ENCODE measurements around the gene PTGDR2.

The PTGDR2 gene

GRCh38 chr11:60874421-60875365 lies 18.9 kb upstream of the PTGDR2 start:
- DNase-seq (ENCODE audit: low read depth): no peak

- DNase-seq (ENCODE audit: low read depth): no peak
Observed at GRCh38 chr11:60873533-60873932, 17.8 kb upstream of the PTGDR2 start.

- DNase-seq (ENCODE audit: low read depth): no peak
Observed at GRCh38 chr11:60872961-60873524, 17.3 kb upstream of the PTGDR2 start.

- no peak for DNase-seq (ENCODE audit: low read depth)
Observed at GRCh38 chr11:60872124-60872960, 16.6 kb upstream of the PTGDR2 start.

GRCh38 chr11:60871378-60872061 lies 15.8 kb upstream of the PTGDR2 start:
- no peak for DNase-seq (ENCODE audit: low read depth)

- no peak for DNase-seq (ENCODE audit: low read depth)
Observed at GRCh38 chr11:60870733-60871377, 15.1 kb upstream of the PTGDR2 start.

- DNase-seq (ENCODE audit: low read depth): no peak
Observed at GRCh38 chr11:60870276-60870675, 14.5 kb upstream of the PTGDR2 start.

- no peak for DNase-seq (ENCODE audit: low read depth)
Observed at GRCh38 chr11:60869451-60869825, 13.7 kb upstream of the PTGDR2 start.

GRCh38 chr11:60868682-60869450 lies 13.1 kb upstream of the PTGDR2 start:
- DNase-seq (ENCODE audit: low read depth): no peak

GRCh38 chr11:60867871-60868681 lies 12.3 kb upstream of the PTGDR2 start:
- no peak for DNase-seq (ENCODE audit: low read depth)

- no peak for DNase-seq (ENCODE audit: low read depth)
Observed at GRCh38 chr11:60866911-60867870, 11.4 kb upstream of the PTGDR2 start, which contains the start of gene ZP1. ZP1 (plus strand) TSS chr11:60867542; CDS start chr11:60867562, 20 bp downstream.

- no peak for DNase-seq (ENCODE audit: low read depth)
Observed at GRCh38 chr11:60864856-60865513, 9.2 kb upstream of the PTGDR2 start.

GRCh38 chr11:60863550-60864521 lies 8.1 kb upstream of the PTGDR2 start:
- DNase-seq (ENCODE audit: low read depth): no peak

- DNase-seq (ENCODE audit: low read depth): no peak
Observed at GRCh38 chr11:60862171-60862570, 6.4 kb upstream of the PTGDR2 start.

GRCh38 chr11:60860943-60861342 lies 5.2 kb upstream of the PTGDR2 start:
- DNase-seq (ENCODE audit: low read depth): no peak

- no peak for DNase-seq (ENCODE audit: low read depth)
Observed at GRCh38 chr11:60859616-60860250, 4.0 kb upstream of the PTGDR2 start.

All from stimulated activated CD8-positive, alpha-beta memory T cell treated with anti-CD3 and anti-CD28 coated beads, Interleukin-15, amount 100 ng/mL, for 24 hours (primary cell).